ENCODE measurements around the gene KCNG1.

The KCNG1 gene

GRCh38 chr20:50969435-50969834 lies 53.5 kb downstream of the KCNG1 start:
- no peak overlapping the region for H3K4me3 ChIP-seq (ENCODE audit: low read depth, low read length)
- no peak for DNase-seq (ENCODE audit: low read depth)
- TF ChIP-seq CTCF (IDR thresholded peaks at IDR 0.05; ENCODE audit: low read depth, low read length) (no peak), MAX (IDR thresholded peaks at IDR 0.05; ENCODE audit: low read depth, low read length) (no peak), POLR2A (IDR thresholded peaks at IDR 0.05; ENCODE audit: extremely low read depth, insufficient read length) (no peak), MYC (IDR thresholded peaks at IDR 0.05; ENCODE audit: low read depth, low read length) (no peak)

GRCh38 chr20:50968289-50968688 lies 54.6 kb downstream of the KCNG1 start:
- no peak overlapping the region for H3K4me3 ChIP-seq (ENCODE audit: low read depth, low read length)
- no peak for TF ChIP-seq MYC (IDR thresholded peaks at IDR 0.05; ENCODE audit: low read depth, low read length)
- TF ChIP-seq POLR2A (IDR thresholded peaks at IDR 0.05; ENCODE audit: extremely low read depth, insufficient read length), result no peak
- no peak for TF ChIP-seq CTCF (IDR thresholded peaks at IDR 0.05; ENCODE audit: low read depth, low read length)
- TF ChIP-seq MAX (IDR thresholded peaks at IDR 0.05; ENCODE audit: low read depth, low read length), result no peak
- no peak for DNase-seq (ENCODE audit: low read depth)

- no peak for DNase-seq (ENCODE audit: low read depth)
- H3K4me3 ChIP-seq (ENCODE audit: low read depth, low read length), result no peak overlapping the region
- TF ChIP-seq POLR2A (IDR thresholded peaks at IDR 0.05; ENCODE audit: extremely low read depth, insufficient read length), result no peak
- no peak for TF ChIP-seq MYC (IDR thresholded peaks at IDR 0.05; ENCODE audit: low read depth, low read length)
- no peak for TF ChIP-seq MAX (IDR thresholded peaks at IDR 0.05; ENCODE audit: low read depth, low read length)
Measured at GRCh38 chr20:50967586-50967985, 55.3 kb downstream of the KCNG1 start.

- TF ChIP-seq MAX (IDR thresholded peaks at IDR 0.05; ENCODE audit: low read depth, low read length), result no peak
- no peak for TF ChIP-seq CTCF (IDR thresholded peaks at IDR 0.05; ENCODE audit: low read depth, low read length)
- TF ChIP-seq MYC (IDR thresholded peaks at IDR 0.05; ENCODE audit: low read depth, low read length), result no peak
- peak overlapping the region; percentile 88 for H3K4me3 ChIP-seq (ENCODE audit: low read depth, low read length)
- no peak for DNase-seq (ENCODE audit: low read depth)
Measured at GRCh38 chr20:50959543-50960126, 63.3 kb downstream of the KCNG1 start.

GRCh38 chr20:50958615-50959542 lies 64.0 kb downstream of the KCNG1 start, which contains the start of gene MOCS3:
Gene MOCS3, plus strand, starts transcription at chr20:50958818. Its CDS starts 25 bp downstream, at chr20:50958843.
- TF ChIP-seq MYC (IDR thresholded peaks at IDR 0.05; ENCODE audit: low read depth, low read length) (peak; percentile 2; the same call in 1 of the 2 replicates), CTCF (IDR thresholded peaks at IDR 0.05; ENCODE audit: low read depth, low read length) (no peak), MAX (IDR thresholded peaks at IDR 0.05; ENCODE audit: low read depth, low read length) (no peak; the same call in 1 of the 2 replicates), POLR2A (IDR thresholded peaks at IDR 0.05; ENCODE audit: extremely low read depth, insufficient read length) (no peak)
- peak within 1 kb of the TSS; percentile 88 for H3K4me3 ChIP-seq (ENCODE audit: low read depth, low read length)
- peak; percentile 95 for DNase-seq (ENCODE audit: low read depth)

Data from NB4 (cell line).